Epithelial cell of esophagus (primary cell): Measurements from ENCODE around the gene TRPV2.

Source experiments
- DNase-seq: peaks from one replicate; pipeline ENCODE4 v3.0.0; 2010; ENCODE audit warnings: low read depth
- H3K4me3 ChIP-seq: 2 replicates; pipeline ENCODE4 v1.5.1; 2011; ENCODE audit warnings: mild to moderate bottlenecking, low read length, control low read depth
- TF ChIP-seq, protein P1 (sequence below): IDR thresholded peaks from 2 replicates; pipeline ENCODE4 v1.5.1; 2011; ENCODE audit warnings: low read depth, mild to moderate bottlenecking, low read length, control low read depth, inconsistent platforms; ENCODE audit not compliant: insufficient read depth; ENCODE audit errors: missing control alignments

Gene TRPV2

GRCh38 chr17:16484445-16485175, 69.2 kb downstream of the TRPV2 start:
- H3K4me3 ChIP-seq: no peak overlapping the region
- DNase-seq: no peak
- TF ChIP-seq, protein P1, sequence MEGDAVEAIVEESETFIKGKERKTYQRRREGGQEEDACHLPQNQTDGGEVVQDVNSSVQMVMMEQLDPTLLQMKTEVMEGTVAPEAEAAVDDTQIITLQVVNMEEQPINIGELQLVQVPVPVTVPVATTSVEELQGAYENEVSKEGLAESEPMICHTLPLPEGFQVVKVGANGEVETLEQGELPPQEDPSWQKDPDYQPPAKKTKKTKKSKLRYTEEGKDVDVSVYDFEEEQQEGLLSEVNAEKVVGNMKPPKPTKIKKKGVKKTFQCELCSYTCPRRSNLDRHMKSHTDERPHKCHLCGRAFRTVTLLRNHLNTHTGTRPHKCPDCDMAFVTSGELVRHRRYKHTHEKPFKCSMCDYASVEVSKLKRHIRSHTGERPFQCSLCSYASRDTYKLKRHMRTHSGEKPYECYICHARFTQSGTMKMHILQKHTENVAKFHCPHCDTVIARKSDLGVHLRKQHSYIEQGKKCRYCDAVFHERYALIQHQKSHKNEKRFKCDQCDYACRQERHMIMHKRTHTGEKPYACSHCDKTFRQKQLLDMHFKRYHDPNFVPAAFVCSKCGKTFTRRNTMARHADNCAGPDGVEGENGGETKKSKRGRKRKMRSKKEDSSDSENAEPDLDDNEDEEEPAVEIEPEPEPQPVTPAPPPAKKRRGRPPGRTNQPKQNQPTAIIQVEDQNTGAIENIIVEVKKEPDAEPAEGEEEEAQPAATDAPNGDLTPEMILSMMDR: no peak
